ENCODE results near the gene PDE4D.

Gene PDE4D

GRCh38 chr5:59648949-59649921, 244.3 kb downstream of the PDE4D start:
- DNase-seq: no peak

GRCh38 chr5:59648038-59648831, 245.3 kb downstream of the PDE4D start:
- no peak for DNase-seq

- DNase-seq: no peak
Measured at GRCh38 chr5:59645380-59645779, 248.1 kb downstream of the PDE4D start.

- DNase-seq: no peak
Measured at GRCh38 chr5:59640411-59640810, 253.1 kb downstream of the PDE4D start.

GRCh38 chr5:59637884-59638580, 255.5 kb downstream of the PDE4D start:
- DNase-seq: no peak

- no peak for DNase-seq
Measured at GRCh38 chr5:59629561-59629960, 264.0 kb downstream of the PDE4D start.

- DNase-seq: no peak
Measured at GRCh38 chr5:59628062-59628828, 265.3 kb downstream of the PDE4D start.

- no peak for DNase-seq
Measured at GRCh38 chr5:59624898-59625297, 268.6 kb downstream of the PDE4D start.

- DNase-seq: no peak
Measured at GRCh38 chr5:59622848-59623247, 270.7 kb downstream of the PDE4D start.

GRCh38 chr5:59621477-59621876, 272.0 kb downstream of the PDE4D start:
- DNase-seq: no peak

- no peak for DNase-seq
Measured at GRCh38 chr5:59620535-59621212, 272.9 kb downstream of the PDE4D start.

GRCh38 chr5:59618644-59619043, 274.9 kb downstream of the PDE4D start:
- DNase-seq: no peak

GRCh38 chr5:59617186-59617771, 276.2 kb downstream of the PDE4D start:
- DNase-seq: no peak

GRCh38 chr5:59616413-59616812, 277.1 kb downstream of the PDE4D start:
- DNase-seq: no peak

- no peak for DNase-seq
Measured at GRCh38 chr5:59615272-59615671, 278.3 kb downstream of the PDE4D start.

- no peak for DNase-seq
Measured at GRCh38 chr5:59609501-59610265, 283.8 kb downstream of the PDE4D start.

- no peak for DNase-seq
Measured at GRCh38 chr5:59608745-59609144, 284.8 kb downstream of the PDE4D start.

- no peak for DNase-seq
Measured at GRCh38 chr5:59607138-59607765, 286.3 kb downstream of the PDE4D start.

- no peak for DNase-seq
Measured at GRCh38 chr5:59605915-59606314, 287.6 kb downstream of the PDE4D start.

- no peak for DNase-seq
Measured at GRCh38 chr5:59604111-59604510, 289.4 kb downstream of the PDE4D start.

All from NCI-H2171 (cell line).